Hindlimb muscle (tissue), 1 donor: Measurements from ENCODE around the gene PRR23A. TPM values are rescaled to one million over a fixed set of nuclear protein-coding genes. Genes with fewer than 3 reads are reported as not detected.

Source experiments
- DNase-seq: peaks from one replicate; pipeline ENCODE4 v3.0.0-alpha.2; 2013
- polyA plus RNA-seq: library from polyadenylated mRNA; unstranded; fragments of 120-200 nt; gene quantifications from one replicate; pipeline ENCODE4 v1.2.1, GENCODE V29; 2013; ENCODE audit not compliant: insufficient read length

Gene PRR23A
- polyA plus RNA-seq, 1 donor, result not detected

GRCh38 chr3:138971766-138972320 is 34.2 kb downstream of the PRR23A start:
- no peak for DNase-seq

- no peak for DNase-seq
Observed at GRCh38 chr3:138964923-138965322, 41.1 kb downstream of the PRR23A start.

- DNase-seq, result no peak
Observed at GRCh38 chr3:138964264-138964663, 41.8 kb downstream of the PRR23A start.

- no peak for DNase-seq
Observed at GRCh38 chr3:138962854-138963560, 43.1 kb downstream of the PRR23A start.

GRCh38 chr3:138960417-138960852 is 45.6 kb downstream of the PRR23A start:
- no peak for DNase-seq

Other genes starting within 250 kb of the PRR23A start
- 12.1 TPM for gene PIK3CB, start 171.3 kb downstream of the PRR23A start, polyA plus RNA-seq
- not detected for gene FOXL2, start 59.1 kb downstream of the PRR23A start, polyA plus RNA-seq
- 0.08 TPM for gene FOXL2NB, start 59.1 kb downstream of the PRR23A start, polyA plus RNA-seq
- gene PRR23B, start 14.7 kb upstream of the PRR23A start, polyA plus RNA-seq, result not detected
- not detected for gene PRR23C, start 38.6 kb upstream of the PRR23A start, polyA plus RNA-seq